Measurements from ENCODE around the gene ATP2B3. TPM values are rescaled to one million over a fixed set of nuclear protein-coding genes. Genes with fewer than 3 reads are reported as not detected.

ATP2B3 gene
- total RNA-seq, 1 donor from 2014 or later: 0.83 TPM

- peak; percentile 60 for TF ChIP-seq CTCF (IDR thresholded peaks at IDR 0.05; ENCODE audit: unreplicated experiment)
These were observed 37.2 kb downstream of the ATP2B3 start for GRCh38 chrX:153554519-153555167.

GRCh38 chrX:153556767-153557166 lies 39.3 kb downstream of the ATP2B3 start:
- DNase-seq (ENCODE audit: low spot score in 2 of 2, unreplicated experiment in 2 of 2): no peak
- no peak overlapping the region for H3K4me3 Mint-ChIP-seq
- H3K27ac Mint-ChIP-seq: no peak overlapping the region
- peaks cover 4% of the 10 kb centered on the region for H3K9me3 Mint-ChIP-seq
- H3K4me1 Mint-ChIP-seq: no peaks in the 10 kb centered on the region
- H3K36me3 Mint-ChIP-seq: no peaks in the 10 kb centered on the region
- TF ChIP-seq CTCF (IDR thresholded peaks at IDR 0.05; ENCODE audit: unreplicated experiment): no peak
- H3K27me3 Mint-ChIP-seq (ENCODE audit: low read depth): peaks cover 4% of the 10 kb centered on the region

More at GRCh38 chrX:153554519-153555167, 37.2 kb downstream of the ATP2B3 start:
- Mint-ChIP-seq H3K27ac (no peak overlapping the region), H3K27me3 (ENCODE audit: low read depth) (peaks cover 5% of the 10 kb centered on the region), H3K4me1 (no peaks in the 10 kb centered on the region), H3K36me3 (no peaks in the 10 kb centered on the region), H3K9me3 (peaks cover 5% of the 10 kb centered on the region), H3K4me3 (no peak overlapping the region)
- DNase-seq (ENCODE audit: low spot score in 2 of 2, unreplicated experiment in 2 of 2): peak in 1 of 2 experiments; percentile 67

- Mint-ChIP-seq H3K36me3 (no peaks in the 10 kb centered on the region), H3K4me1 (no peaks in the 10 kb centered on the region), H3K4me3 (no peak overlapping the region), H3K27ac (no peak overlapping the region), H3K27me3 (ENCODE audit: low read depth) (peaks cover 4% of the 10 kb centered on the region), H3K9me3 (peaks cover 4% of the 10 kb centered on the region)
- DNase-seq (ENCODE audit: low spot score in 2 of 2, unreplicated experiment in 2 of 2): no peak
- TF ChIP-seq CTCF (IDR thresholded peaks at IDR 0.05; ENCODE audit: unreplicated experiment): no peak
These were observed 40.3 kb downstream of the ATP2B3 start for GRCh38 chrX:153557618-153558355.

- H3K27me3 Mint-ChIP-seq (ENCODE audit: low read depth): peaks cover 4% of the 10 kb centered on the region
- no peak for TF ChIP-seq CTCF (IDR thresholded peaks at IDR 0.05; ENCODE audit: unreplicated experiment)
- H3K4me3 Mint-ChIP-seq: no peak overlapping the region
- no peak for DNase-seq (ENCODE audit: low spot score in 2 of 2, unreplicated experiment in 2 of 2)
- H3K9me3 Mint-ChIP-seq: peaks cover 10% of the 10 kb centered on the region
- H3K36me3 Mint-ChIP-seq: no peaks in the 10 kb centered on the region
- H3K27ac Mint-ChIP-seq: no peak overlapping the region
- no peaks in the 10 kb centered on the region for H3K4me1 Mint-ChIP-seq
These were observed 42.6 kb downstream of the ATP2B3 start for GRCh38 chrX:153560000-153560399.

- no peaks in the 10 kb centered on the region for H3K36me3 Mint-ChIP-seq
- peaks cover 10% of the 10 kb centered on the region for H3K9me3 Mint-ChIP-seq
- no peaks in the 10 kb centered on the region for H3K4me1 Mint-ChIP-seq
- H3K27me3 Mint-ChIP-seq (ENCODE audit: low read depth): peaks cover 2% of the 10 kb centered on the region
- DNase-seq (ENCODE audit: low spot score in 2 of 2, unreplicated experiment in 2 of 2): no peak
- TF ChIP-seq CTCF (IDR thresholded peaks at IDR 0.05; ENCODE audit: unreplicated experiment): no peak
- H3K4me3 Mint-ChIP-seq: no peak overlapping the region
- H3K27ac Mint-ChIP-seq: no peak overlapping the region
These were observed 43.0 kb downstream of the ATP2B3 start for GRCh38 chrX:153560466-153560865.
